Spleen (tissue), 11 donors: ENCODE results near the gene FAM171A2. TPM values are rescaled to one million over a fixed set of nuclear protein-coding genes. Genes with fewer than 3 reads are reported as not detected.

ENCODE experiments used
- DNase-seq: peaks from one replicate; pipeline ENCODE4 v3.0.0-alpha.2; 2020
- H3K27ac ChIP-seq, 8 donors: fragments of 200-600 bp; sonication (generic) in 7 of 8; 1 replicate in 4 of 8; 2 replicates in 4 of 8; pipeline versions ENCODE4 v1.5.0 to v1.8.0; 2016 to 2021; ENCODE audit warnings: inconsistent platforms in 4 of 8, mild to moderate bottlenecking in 4 of 8, moderate library complexity in 1 of 8
- H3K27me3 ChIP-seq, 7 donors: fragments of 200-600 bp; sonication (generic) in 6 of 7; replicated peaks in 1 of 7; 1 replicate in 4 of 7; 2 replicates in 3 of 7; pipeline versions ENCODE4 v1.5.0 to v1.8.0; 2016 to 2021; ENCODE audit warnings: inconsistent platforms in 3 of 7, mild to moderate bottlenecking in 1 of 7
- H3K36me3 ChIP-seq, 6 donors: fragments of 200-600 bp; sonication (generic) in 5 of 6; 1 replicate in 4 of 6; 2 replicates in 2 of 6; pipeline versions ENCODE4 v1.5.0 to v1.8.0; 2016 to 2021; ENCODE audit warnings: inconsistent platforms in 2 of 6
- H3K4me1 ChIP-seq, 6 donors: fragments of 200-600 bp; sonication (generic) in 5 of 6; 1 replicate in 3 of 6; 2 replicates in 3 of 6; pipeline versions ENCODE4 v1.5.0 to v1.8.0; 2016 to 2021; ENCODE audit warnings: inconsistent platforms in 3 of 6
- H3K4me3 ChIP-seq, 8 donors: fragments of 200-600 bp; sonication (generic) in 7 of 8; 1 replicate in 4 of 8; 2 replicates in 4 of 8; pipeline versions ENCODE4 v1.5.0 to v1.8.0; 2016 to 2021; ENCODE audit warnings: inconsistent platforms in 4 of 8, mild to moderate bottlenecking in 4 of 8, moderate library complexity in 2 of 8
- H3K9me3 ChIP-seq, 8 donors: fragments of 200-600 bp; sonication (generic) in 7 of 8; 1 replicate in 4 of 8; 2 replicates in 4 of 8; pipeline versions ENCODE4 v1.5.0 to v1.8.0; 2016 to 2021; ENCODE audit warnings: inconsistent platforms in 4 of 8
- POLR2A ChIP-seq, 3 donors: fragments of 450-650 bp; IDR thresholded peaks; one replicate each; pipeline ENCODE4 v1.5.1; 2017; ENCODE audit warnings: antibody characterized with exemption in 3 of 3, mild to moderate bottlenecking in 1 of 3
- POLR2AphosphoS5 ChIP-seq, 3 donors: sonication (generic); formaldehyde crosslinking; IDR thresholded peaks; one replicate each; pipeline ENCODE4 v1.5.1; 2017; ENCODE audit warnings: antibody characterized with exemption in 3 of 3
- WGBS, 5 donors: extraction: QIAGEN DNeasy Blood & Tissue Kit in 3 of 5; methylation state at CpG; one replicate each; pipeline versions ENCODE4 v1.1.5 to v1.1.7; 2013 to 2018; 5-methylcytosine and 5-hydroxymethylcytosine counted together
- intact Hi-C: fragments of 100-400 bp; cut with DNase I; formaldehyde crosslinking; loops from one replicate; pipeline ENCODE4 v1.15.0; 2023; ENCODE audit warnings: low total_unique reads
- polyA plus RNA-seq, 3 donors: library from polyadenylated mRNA; stranded (reverse); fragments of 200-250 nt; gene quantifications; one replicate each; pipeline ENCODE4 v1.2.1, GENCODE V29; 2013
- total RNA-seq, 7 donors: library from RNA; depleted of rRNA in 3 of 7; stranded (reverse); fragments of >200 nt in 3 of 7; fragmentation: NEBNext Ultra II Directional in 4 of 7; extraction: Animal tissue kit (Norgen Biotek cat#: 25700) in 4 of 7; gene quantifications; one replicate each; pipeline versions ENCODE4 v1.1.0 to v1.2.1, GENCODE V29; 2016 to 2021
- TF ChIP-seq, protein P1 (sequence below), 11 experiments: fragments of 200-600 bp in 7 of 11; fragments of 450-650 bp in 4 of 11; sonication (generic) in 4 of 11; IDR thresholded peaks in 8 of 11; conservative IDR thresholded peaks in 3 of 11; 1 replicate in 7 of 11; 2 replicates in 4 of 11; pipeline versions ENCODE4 v1.4.0 to v1.8.0; 2016 to 2021; ENCODE audit warnings: antibody characterized with exemption in 11 of 11, inconsistent platforms in 4 of 11, mild to moderate bottlenecking in 1 of 11
- donor health status: healthy with polysubstance abuse.
- donor health status: DM: no; HTN: no; CAD: no; lungs with moderate emphysema.
- donor health status: DM: no; HTN: no; CAD: no.
- donor health status: Bipolar disorder and iron deficiency.
- donor health status: healthy.
- donor health status: DM: no; HTN: no; CAD: no.
- donor health status: DM: yes; HTN: yes; CAD: no.

FAM171A2 gene
- total and polyA plus RNA-seq, 10 donors, result 0.11 to 2.5 (median 0.67) TPM

DNA sequence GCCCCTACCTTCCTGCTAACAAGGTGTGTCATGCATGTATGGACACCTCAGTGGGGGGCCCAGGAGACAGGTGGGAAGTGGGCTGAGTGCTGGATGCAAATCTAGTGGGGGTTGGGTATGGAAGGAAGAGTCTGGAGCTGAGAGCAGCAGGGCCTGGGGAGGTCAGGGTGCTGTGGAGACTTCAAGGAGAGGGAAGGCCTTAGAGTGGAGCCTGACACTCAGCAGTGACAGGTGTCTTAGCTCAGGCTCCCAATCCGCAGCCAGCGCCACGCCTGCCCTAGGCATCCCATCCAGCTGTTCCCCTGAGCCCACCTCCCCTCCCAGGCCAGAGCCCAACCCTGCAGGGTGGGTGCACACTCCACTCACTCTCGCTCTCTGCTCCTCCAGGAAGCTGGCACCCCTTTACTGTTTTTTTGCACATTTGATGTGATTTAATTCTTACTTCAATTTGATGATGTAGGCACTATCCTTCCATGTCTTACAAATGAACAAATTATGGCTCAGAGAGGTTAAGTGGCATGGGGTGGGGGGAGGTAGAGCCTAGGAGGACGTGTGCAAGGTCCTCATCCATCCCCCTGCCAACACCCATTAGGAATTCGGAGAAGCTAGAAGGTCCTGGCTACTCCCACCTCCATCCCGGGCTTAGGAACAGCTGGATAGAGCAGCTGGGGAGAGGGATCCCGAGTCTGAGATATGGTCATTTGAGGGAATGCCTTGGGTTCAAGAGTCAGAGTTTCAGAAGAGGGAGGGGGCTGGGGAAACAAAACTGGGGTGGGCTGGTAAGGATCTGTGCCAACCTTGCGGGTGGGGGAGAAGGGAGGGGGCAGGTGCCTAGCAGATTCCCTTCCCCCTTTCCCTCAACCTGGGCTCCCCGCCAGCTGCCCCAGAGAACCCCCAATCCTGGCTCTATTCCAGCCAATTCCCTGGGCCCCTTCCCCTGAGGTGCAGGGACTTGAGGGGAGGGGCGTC lies 2.1 kb downstream of the FAM171A2 start:
- H3K4me3 ChIP-seq, result no peak overlapping the region
- no peak overlapping the region for H3K27ac ChIP-seq
- WGBS, 5 donors, result 60 to 71% (median 64%) methylated on average over 11 of the region's 11 CpGs
- TF ChIP-seq, protein P1, sequence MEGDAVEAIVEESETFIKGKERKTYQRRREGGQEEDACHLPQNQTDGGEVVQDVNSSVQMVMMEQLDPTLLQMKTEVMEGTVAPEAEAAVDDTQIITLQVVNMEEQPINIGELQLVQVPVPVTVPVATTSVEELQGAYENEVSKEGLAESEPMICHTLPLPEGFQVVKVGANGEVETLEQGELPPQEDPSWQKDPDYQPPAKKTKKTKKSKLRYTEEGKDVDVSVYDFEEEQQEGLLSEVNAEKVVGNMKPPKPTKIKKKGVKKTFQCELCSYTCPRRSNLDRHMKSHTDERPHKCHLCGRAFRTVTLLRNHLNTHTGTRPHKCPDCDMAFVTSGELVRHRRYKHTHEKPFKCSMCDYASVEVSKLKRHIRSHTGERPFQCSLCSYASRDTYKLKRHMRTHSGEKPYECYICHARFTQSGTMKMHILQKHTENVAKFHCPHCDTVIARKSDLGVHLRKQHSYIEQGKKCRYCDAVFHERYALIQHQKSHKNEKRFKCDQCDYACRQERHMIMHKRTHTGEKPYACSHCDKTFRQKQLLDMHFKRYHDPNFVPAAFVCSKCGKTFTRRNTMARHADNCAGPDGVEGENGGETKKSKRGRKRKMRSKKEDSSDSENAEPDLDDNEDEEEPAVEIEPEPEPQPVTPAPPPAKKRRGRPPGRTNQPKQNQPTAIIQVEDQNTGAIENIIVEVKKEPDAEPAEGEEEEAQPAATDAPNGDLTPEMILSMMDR (IDR thresholded peaks at IDR 0.05 in 8 of 11, conservative IDR thresholded peaks at IDR 0.05 in 3 of 11), result no peak
- TF ChIP-seq POLR2AphosphoS5 (IDR thresholded peaks at IDR 0.05), result no peak
- TF ChIP-seq POLR2A (IDR thresholded peaks at IDR 0.05), result no peak
- intact Hi-C loops, result no loop called here
- H3K4me1 ChIP-seq, result peaks cover 4 to 37% (median 19%) of the 10 kb centered on the region in 6 donors
- no peak for DNase-seq
- peaks cover 0 to 58% (median 16%) of the 10 kb centered on the region in 7 donors for H3K27me3 ChIP-seq
- no peaks in the 10 kb centered on the region for H3K9me3 ChIP-seq
- no peaks in the 10 kb centered on the region for H3K36me3 ChIP-seq

DNA sequence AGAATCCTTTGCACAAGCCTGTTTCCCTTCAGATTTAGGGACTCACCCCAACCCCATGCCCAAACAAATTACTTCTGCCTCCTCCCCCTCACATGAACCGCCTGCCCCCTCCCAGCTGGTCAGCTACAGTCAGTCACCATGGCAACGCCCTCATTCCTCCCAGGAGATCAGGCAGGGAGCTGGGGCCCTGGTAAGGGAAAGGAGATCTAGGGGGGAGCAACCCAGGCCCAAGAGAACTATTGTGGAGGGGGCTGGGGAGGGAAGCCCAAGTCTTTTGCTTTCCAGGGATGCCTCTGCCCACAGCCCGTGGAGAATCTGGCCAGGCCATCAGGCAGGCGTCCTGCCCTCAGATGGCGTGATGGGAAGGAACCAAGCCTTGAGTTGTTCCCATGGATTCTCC lies 2.8 kb downstream of the FAM171A2 start:
- no peak for DNase-seq
- Histone ChIP-seq H3K4me3 (no peak overlapping the region), H3K4me1 (peaks cover 4 to 37% (median 19%) of the 10 kb centered on the region in 6 donors), H3K9me3 (no peaks in the 10 kb centered on the region), H3K27ac (no peak overlapping the region), H3K27me3 (peaks cover 0 to 51% (median 16%) of the 10 kb centered on the region in 7 donors), H3K36me3 (no peaks in the 10 kb centered on the region)
- 67 to 84% (median 74%) methylated on average over 5 of the region's 5 CpGs for WGBS, 5 donors
- no peak for TF ChIP-seq POLR2AphosphoS5 (IDR thresholded peaks at IDR 0.05)
- TF ChIP-seq, protein P1 (IDR thresholded peaks at IDR 0.05 in 8 of 11, conservative IDR thresholded peaks at IDR 0.05 in 3 of 11), result no peak
- TF ChIP-seq POLR2A (IDR thresholded peaks at IDR 0.05), result no peak
- intact Hi-C loops, result no loop called here

DNA sequence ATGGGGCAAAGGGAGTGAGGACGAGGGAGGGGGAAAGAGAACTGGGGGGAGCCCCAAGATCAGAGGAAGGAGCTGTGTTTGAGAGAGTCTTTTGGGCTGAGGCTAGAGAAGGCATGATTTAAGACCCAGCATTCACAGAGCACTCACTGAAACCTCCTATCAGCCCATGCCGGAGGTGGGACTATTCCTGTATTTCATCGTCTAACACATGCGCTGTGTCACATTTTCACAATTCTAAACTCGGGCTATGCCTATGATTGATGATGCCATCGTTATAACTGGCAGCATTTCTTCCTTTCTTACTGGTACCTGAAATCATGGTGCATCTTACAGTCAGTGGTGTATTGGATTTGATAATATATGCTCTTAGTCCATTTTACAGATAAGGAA lies 3.5 kb downstream of the FAM171A2 start:
- Histone ChIP-seq H3K27ac (no peak overlapping the region), H3K27me3 (peaks cover 0 to 45% (median 16%) of the 10 kb centered on the region in 7 donors), H3K9me3 (no peaks in the 10 kb centered on the region), H3K4me1 (peaks cover 4 to 37% (median 19%) of the 10 kb centered on the region in 6 donors), H3K36me3 (no peaks in the 10 kb centered on the region), H3K4me3 (no peak overlapping the region)
- TF ChIP-seq POLR2AphosphoS5 (IDR thresholded peaks at IDR 0.05) (no peak), POLR2A (IDR thresholded peaks at IDR 0.05) (no peak)
- TF ChIP-seq, protein P1 (IDR thresholded peaks at IDR 0.05 in 8 of 11, conservative IDR thresholded peaks at IDR 0.05 in 3 of 11), result no peak
- intact Hi-C loops, result no loop called here
- no peak for DNase-seq
- 53 to 71% (median 65%) methylated on average over 6 of the region's 6 CpGs for WGBS, 5 donors

DNA sequence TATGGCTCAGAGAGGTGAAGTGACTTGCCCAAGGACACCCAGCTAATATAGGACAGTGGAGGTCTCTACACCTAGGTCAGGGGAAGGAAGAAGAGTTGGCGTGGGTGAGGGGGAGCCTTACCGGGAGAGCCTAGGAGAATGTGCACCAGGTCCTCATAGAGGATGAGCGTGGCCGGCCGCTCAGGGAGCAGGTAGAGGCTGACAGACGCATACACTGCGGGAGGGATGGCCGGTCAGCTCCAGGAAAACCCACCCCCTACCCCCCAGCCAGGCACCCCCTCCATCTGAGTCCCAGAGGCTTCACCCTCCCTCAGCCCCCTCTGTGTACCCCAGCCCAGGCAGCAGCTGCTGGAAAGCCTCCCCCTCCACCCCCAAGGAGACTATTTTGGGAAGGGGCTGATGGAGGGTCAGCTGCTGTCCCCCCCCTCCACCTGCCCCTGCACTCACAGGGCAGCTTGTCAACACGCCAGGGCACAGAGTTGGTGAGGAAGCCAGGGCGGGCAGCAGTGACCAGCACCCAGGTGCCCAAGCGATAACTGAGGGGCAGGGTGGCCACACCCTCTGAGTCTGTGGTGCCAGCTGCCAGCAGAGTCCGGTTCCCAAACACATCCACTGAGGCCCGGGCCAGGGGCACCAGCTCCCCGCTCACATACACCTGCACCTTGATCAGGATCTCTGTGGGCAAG lies 4.1 kb downstream of the FAM171A2 start:
- WGBS, 5 donors, result 83 to 95% (median 91%) methylated on average over 11 to 14 of the region's 14 CpGs
- TF ChIP-seq POLR2A (IDR thresholded peaks at IDR 0.05) (no peak), POLR2AphosphoS5 (IDR thresholded peaks at IDR 0.05) (no peak)
- TF ChIP-seq, protein P1 (IDR thresholded peaks at IDR 0.05 in 8 of 11, conservative IDR thresholded peaks at IDR 0.05 in 3 of 11), result no peak
- H3K36me3 ChIP-seq, result no peaks in the 10 kb centered on the region
- intact Hi-C loops, result no loop called here
- H3K9me3 ChIP-seq, result no peaks in the 10 kb centered on the region
- H3K4me1 ChIP-seq, result peaks cover 4 to 41% (median 19%) of the 10 kb centered on the region in 6 donors
- no peak overlapping the region for H3K4me3 ChIP-seq
- H3K27ac ChIP-seq, result no peak overlapping the region
- no peak for DNase-seq
- peaks cover 0 to 45% (median 16%) of the 10 kb centered on the region in 7 donors for H3K27me3 ChIP-seq
